ENCODE data around the gene AK2. TPM values are rescaled to one million over a fixed set of nuclear protein-coding genes. Genes with fewer than 3 reads are reported as not detected.
A peak's percentile ranks its signal among the peaks of the same experiment; 100 is the strongest.

The AK2 gene
- total RNA-seq, 1 donor from 2014 or later, result 126 TPM

GRCh38 chr1:33005117-33005837 lies 31.4 kb downstream of the AK2 start:
- H3K4me1 Mint-ChIP-seq (ENCODE audit: low read depth, unreplicated experiment), result peaks cover 41% of the 10 kb centered on the region
- no peak overlapping the region for H3K4me3 Mint-ChIP-seq (ENCODE audit: unreplicated experiment)

GRCh38 chr1:33004613-33005012 lies 32.1 kb downstream of the AK2 start:
- Histone ChIP-seq H4K20me1 (ENCODE audit: insufficient read depth, low read length) (peaks cover 3% of the 10 kb centered on the region), H3K4me2 (ENCODE audit: low read length) (no peak overlapping the region), H3K79me2 (ENCODE audit: insufficient read depth, low read length) (no peaks in the 10 kb centered on the region), H2AFZ (ENCODE audit: low read depth, low read length) (no peak overlapping the region), H3K4me3 (ENCODE audit: insufficient read depth, low read depth, low read length) (no peak overlapping the region), H3K9me3 (ENCODE audit: insufficient read depth, low read depth, low read length) (no peaks in the 10 kb centered on the region), H3K36me3 (ENCODE audit: insufficient read depth, low read length) (no peaks in the 10 kb centered on the region), H3K27me3 (ENCODE audit: insufficient read depth, low read length) (no peaks in the 10 kb centered on the region), H3K4me1 (ENCODE audit: insufficient read depth, low read length) (peaks cover 32% of the 10 kb centered on the region), H3K27ac (ENCODE audit: low read depth, low read length) (no peak overlapping the region), H3K9ac (ENCODE audit: low read length) (no peak overlapping the region)
- Mint-ChIP-seq H3K27ac (ENCODE audit: unreplicated experiment) (no peak overlapping the region), H3K4me3 (ENCODE audit: unreplicated experiment) (no peak overlapping the region), H3K9me3 (ENCODE audit: unreplicated experiment) (no peaks in the 10 kb centered on the region), H3K27me3 (ENCODE audit: low read depth, unreplicated experiment) (no peaks in the 10 kb centered on the region), H3K36me3 (ENCODE audit: low read depth, unreplicated experiment) (peaks cover 9% of the 10 kb centered on the region), H3K4me1 (ENCODE audit: low read depth, unreplicated experiment) (peaks cover 41% of the 10 kb centered on the region)
- DNase-seq (ENCODE audit: low read depth), result peak; percentile 32
- no peak for FAIRE-seq
- TF ChIP-seq CTCF (IDR thresholded peaks at IDR 0.05; ENCODE audit: insufficient read depth, low read depth, low read length) (no peak), EZH2 (IDR thresholded peaks at IDR 0.05; ENCODE audit: insufficient read depth, low read length) (no peak)

More at GRCh38 chr1:33005117-33005837, 31.4 kb downstream of the AK2 start:
- H3K36me3 ChIP-seq (ENCODE audit: insufficient read depth, low read length), result no peaks in the 10 kb centered on the region
- H4K20me1 ChIP-seq (ENCODE audit: insufficient read depth, low read length), result peaks cover 3% of the 10 kb centered on the region
- H3K27ac ChIP-seq (ENCODE audit: low read depth, low read length), result no peak overlapping the region
- H3K79me2 ChIP-seq (ENCODE audit: insufficient read depth, low read length), result no peaks in the 10 kb centered on the region
- no peaks in the 10 kb centered on the region for H3K27me3 ChIP-seq (ENCODE audit: insufficient read depth, low read length)
- no peak overlapping the region for H2AFZ ChIP-seq (ENCODE audit: low read depth, low read length)
- DNase-seq (ENCODE audit: low read depth) (no peak), FAIRE-seq (no peak)
- H3K4me3 ChIP-seq (ENCODE audit: insufficient read depth, low read depth, low read length), result no peak overlapping the region
- no peaks in the 10 kb centered on the region for H3K9me3 Mint-ChIP-seq (ENCODE audit: unreplicated experiment)
- H3K4me2 ChIP-seq (ENCODE audit: low read length), result no peak overlapping the region
- H3K9me3 ChIP-seq (ENCODE audit: insufficient read depth, low read depth, low read length), result no peaks in the 10 kb centered on the region
- peaks cover 9% of the 10 kb centered on the region for H3K36me3 Mint-ChIP-seq (ENCODE audit: low read depth, unreplicated experiment)
- H3K27ac Mint-ChIP-seq (ENCODE audit: unreplicated experiment), result peak overlapping the region; percentile 63
- TF ChIP-seq EZH2 (IDR thresholded peaks at IDR 0.05; ENCODE audit: insufficient read depth, low read length) (no peak), CTCF (IDR thresholded peaks at IDR 0.05; ENCODE audit: insufficient read depth, low read depth, low read length) (no peak)
- H3K9ac ChIP-seq (ENCODE audit: low read length), result no peak overlapping the region
- H3K27me3 Mint-ChIP-seq (ENCODE audit: low read depth, unreplicated experiment), result no peaks in the 10 kb centered on the region
- peaks cover 32% of the 10 kb centered on the region for H3K4me1 ChIP-seq (ENCODE audit: insufficient read depth, low read length)

- no peak overlapping the region for H3K4me3 Mint-ChIP-seq (ENCODE audit: unreplicated experiment)
- H3K9me3 Mint-ChIP-seq (ENCODE audit: unreplicated experiment), result no peaks in the 10 kb centered on the region
- no peak overlapping the region for H3K27ac Mint-ChIP-seq (ENCODE audit: unreplicated experiment)
- H3K27ac ChIP-seq (ENCODE audit: low read depth, low read length), result no peak overlapping the region
- TF ChIP-seq CTCF (IDR thresholded peaks at IDR 0.05; ENCODE audit: insufficient read depth, low read depth, low read length) (no peak), EZH2 (IDR thresholded peaks at IDR 0.05; ENCODE audit: insufficient read depth, low read length) (no peak)
- H3K9me3 ChIP-seq (ENCODE audit: insufficient read depth, low read depth, low read length), result no peaks in the 10 kb centered on the region
- FAIRE-seq (no peak), DNase-seq (ENCODE audit: low read depth) (no peak)
- H3K36me3 Mint-ChIP-seq (ENCODE audit: low read depth, unreplicated experiment), result peaks cover 9% of the 10 kb centered on the region
- H3K4me1 ChIP-seq (ENCODE audit: insufficient read depth, low read length), result peaks cover 32% of the 10 kb centered on the region
- no peak overlapping the region for H3K4me2 ChIP-seq (ENCODE audit: low read length)
- peaks cover 3% of the 10 kb centered on the region for H4K20me1 ChIP-seq (ENCODE audit: insufficient read depth, low read length)
- peaks cover 41% of the 10 kb centered on the region for H3K4me1 Mint-ChIP-seq (ENCODE audit: low read depth, unreplicated experiment)
- no peaks in the 10 kb centered on the region for H3K27me3 ChIP-seq (ENCODE audit: insufficient read depth, low read length)
- no peaks in the 10 kb centered on the region for H3K79me2 ChIP-seq (ENCODE audit: insufficient read depth, low read length)
- H3K36me3 ChIP-seq (ENCODE audit: insufficient read depth, low read length), result no peaks in the 10 kb centered on the region
- H3K4me3 ChIP-seq (ENCODE audit: insufficient read depth, low read depth, low read length), result no peak overlapping the region
- H3K27me3 Mint-ChIP-seq (ENCODE audit: low read depth, unreplicated experiment), result no peaks in the 10 kb centered on the region
- no peak overlapping the region for H3K9ac ChIP-seq (ENCODE audit: low read length)
- no peak overlapping the region for H2AFZ ChIP-seq (ENCODE audit: low read depth, low read length)
These were observed 33.0 kb downstream of the AK2 start for GRCh38 chr1:33003657-33004056.

Measured in astrocyte (in vitro differentiated cells and primary cell).